Activated CD8-positive, alpha-beta memory T cell treated with anti-CD3 and anti-CD28 coated beads, Interleukin-2, amount 10 ng/mL, durations not matched to agents 7 days and 5 days (primary cell): ENCODE data around the gene TMEM9. TPM values are rescaled to one million over a fixed set of nuclear protein-coding genes. Genes with fewer than 3 reads are reported as not detected.

Experiments
- total RNA-seq, 2 experiments: library from RNA; stranded (reverse); gene quantifications; one replicate each; pipeline ENCODE4 v1.2.3, GENCODE V29; 2021

Gene TMEM9
- total RNA-seq, 2 experiments from 2014 or later, result 10.7 to 14.6 TPM

Other genes with a start within 250 kb of the TMEM9 start
- gene KIF21B, start 130.8 kb downstream of the TMEM9 start, total RNA-seq, result 100 to 1,000 TPM; 102 to 155 TPM
- not detected for gene CACNA1S, start 42.0 kb downstream of the TMEM9 start, total RNA-seq
- not detected for gene ASCL5, start 27.3 kb downstream of the TMEM9 start, total RNA-seq
- gene IGFN1, start 36.4 kb upstream of the TMEM9 start, total RNA-seq, result not detected
- gene PKP1, start 129.0 kb upstream of the TMEM9 start, total RNA-seq, result not detected
- gene TNNT2, start 223.2 kb upstream of the TMEM9 start, total RNA-seq, result not detected
- gene LAD1, start 244.8 kb upstream of the TMEM9 start, total RNA-seq, result not detected